HG03060 (cell line): ENCODE data around the gene CLMN.

ENCODE experiments used
- ATAC-seq: cut with Tn5 transposase; IDR thresholded peaks from one replicate; pipeline ENCODE4 v1.9.1; 2021; ENCODE audit warnings: low read depth, moderate number of reproducible peaks; ENCODE audit not compliant: unreplicated experiment

CLMN gene

GRCh38 chr14:95250140-95250769, 69.5 kb downstream of the CLMN start:
- no peak for ATAC-seq

- ATAC-seq: no peak
These were observed 71.3 kb downstream of the CLMN start for GRCh38 chr14:95248432-95248831.

GRCh38 chr14:95246870-95247269, 72.8 kb downstream of the CLMN start:
- no peak for ATAC-seq

- ATAC-seq: no peak
These were observed 74.4 kb downstream of the CLMN start for GRCh38 chr14:95245334-95245733.

- no peak for ATAC-seq
These were observed 75.1 kb downstream of the CLMN start for GRCh38 chr14:95244587-95244986.

- no peak for ATAC-seq
These were observed 76.8 kb downstream of the CLMN start for GRCh38 chr14:95242870-95243269.

GRCh38 chr14:95240859-95241813, 78.6 kb downstream of the CLMN start:
- no peak for ATAC-seq

GRCh38 chr14:95238487-95239298, 81.0 kb downstream of the CLMN start:
- ATAC-seq: no peak

GRCh38 chr14:95237958-95238340, 81.8 kb downstream of the CLMN start:
- no peak for ATAC-seq

GRCh38 chr14:95237121-95237957, 82.4 kb downstream of the CLMN start:
- no peak for ATAC-seq

- ATAC-seq: no peak
These were observed 83.5 kb downstream of the CLMN start for GRCh38 chr14:95236221-95236620.

GRCh38 chr14:95235767-95236166, 83.9 kb downstream of the CLMN start:
- ATAC-seq: no peak

GRCh38 chr14:95235351-95235750, 84.4 kb downstream of the CLMN start:
- no peak for ATAC-seq

GRCh38 chr14:95234426-95234825, 85.3 kb downstream of the CLMN start:
- no peak for ATAC-seq

GRCh38 chr14:95233702-95234241, 85.9 kb downstream of the CLMN start:
- peak; percentile 80 for ATAC-seq

- ATAC-seq: no peak
These were observed 86.7 kb downstream of the CLMN start for GRCh38 chr14:95232894-95233584.

- no peak for ATAC-seq
These were observed 87.6 kb downstream of the CLMN start for GRCh38 chr14:95231966-95232633.

GRCh38 chr14:95229749-95230148, 90.0 kb downstream of the CLMN start:
- no peak for ATAC-seq

- no peak for ATAC-seq
These were observed 91.5 kb downstream of the CLMN start for GRCh38 chr14:95228240-95228639.
